Memory B cell (primary cell): ENCODE results near the gene SCFD2.

ENCODE experiments used
- ATAC-seq: fragments of 150-1000 bp; cut with Tn5 transposase; 2 replicates; pipeline ENCODE4 v1.10.0; 2021; ENCODE audit warnings: low read depth, mild to moderate bottlenecking, moderate library complexity
- DNase-seq, 2 donors: peaks; one replicate each; pipeline ENCODE4 v3.0.0; 2022; ENCODE audit warnings: low spot score in 2 of 2
- H3K27ac Mint-ChIP-seq: one replicate; pipeline ENCODE4 v1.8.0; 2022; ENCODE audit warnings: mild to moderate bottlenecking, moderate library complexity, mixed read lengths
- H3K27me3 Mint-ChIP-seq: one replicate; pipeline ENCODE4 v1.8.0; 2022; ENCODE audit warnings: mixed read lengths
- H3K36me3 Mint-ChIP-seq: one replicate; pipeline ENCODE4 v1.8.0; 2022; ENCODE audit warnings: mild to moderate bottlenecking, mixed read lengths
- H3K4me1 Mint-ChIP-seq: one replicate; pipeline ENCODE4 v1.8.0; 2022; ENCODE audit warnings: mixed read lengths
- H3K4me3 Mint-ChIP-seq: one replicate; pipeline ENCODE4 v1.8.0; 2022; ENCODE audit warnings: mild to moderate bottlenecking, moderate library complexity, mixed read lengths
- H3K9me3 Mint-ChIP-seq: one replicate; pipeline ENCODE4 v1.8.0; 2022; ENCODE audit warnings: mixed read lengths

Gene SCFD2

GRCh38 chr4:53023677-53024299, 342.1 kb downstream of the SCFD2 start:
- ATAC-seq, result no peak
- DNase-seq, result no peak
- no peaks in the 10 kb centered on the region for H3K9me3 Mint-ChIP-seq
- no peaks in the 10 kb centered on the region for H3K27me3 Mint-ChIP-seq
- H3K4me1 Mint-ChIP-seq, result peaks cover 8% of the 10 kb centered on the region
- H3K4me3 Mint-ChIP-seq, result no peak overlapping the region
- no peak overlapping the region for H3K27ac Mint-ChIP-seq
- H3K36me3 Mint-ChIP-seq, result peaks cover 12% of the 10 kb centered on the region

GRCh38 chr4:53022513-53023100, 343.3 kb downstream of the SCFD2 start:
- Mint-ChIP-seq H3K4me3 (no peak overlapping the region), H3K27me3 (no peaks in the 10 kb centered on the region), H3K27ac (no peak overlapping the region), H3K9me3 (no peaks in the 10 kb centered on the region), H3K4me1 (peaks cover 8% of the 10 kb centered on the region), H3K36me3 (peaks cover 10% of the 10 kb centered on the region)
- no peak for ATAC-seq
- no peak for DNase-seq

GRCh38 chr4:53021754-53022512, 343.9 kb downstream of the SCFD2 start:
- Mint-ChIP-seq H3K4me3 (no peak overlapping the region), H3K4me1 (peaks cover 6% of the 10 kb centered on the region), H3K36me3 (peaks cover 6% of the 10 kb centered on the region), H3K9me3 (no peaks in the 10 kb centered on the region), H3K27me3 (no peaks in the 10 kb centered on the region), H3K27ac (no peak overlapping the region)
- ATAC-seq (no peak), DNase-seq (no peak)

GRCh38 chr4:53019485-53020382, 346.1 kb downstream of the SCFD2 start:
- H3K36me3 Mint-ChIP-seq, result peaks cover 6% of the 10 kb centered on the region
- ATAC-seq, result no peak
- no peaks in the 10 kb centered on the region for H3K27me3 Mint-ChIP-seq
- no peaks in the 10 kb centered on the region for H3K9me3 Mint-ChIP-seq
- no peak overlapping the region for H3K27ac Mint-ChIP-seq
- H3K4me1 Mint-ChIP-seq, result peaks cover 5% of the 10 kb centered on the region
- no peak overlapping the region for H3K4me3 Mint-ChIP-seq
- no peak for DNase-seq

- DNase-seq (no peak), ATAC-seq (no peak)
- peaks cover 8% of the 10 kb centered on the region for H3K36me3 Mint-ChIP-seq
- peaks cover 5% of the 10 kb centered on the region for H3K4me1 Mint-ChIP-seq
- H3K27me3 Mint-ChIP-seq, result no peaks in the 10 kb centered on the region
- H3K4me3 Mint-ChIP-seq, result no peak overlapping the region
- no peaks in the 10 kb centered on the region for H3K9me3 Mint-ChIP-seq
- H3K27ac Mint-ChIP-seq, result no peak overlapping the region
Observed at GRCh38 chr4:53018471-53018870, 347.4 kb downstream of the SCFD2 start.

GRCh38 chr4:53016099-53016820, 349.6 kb downstream of the SCFD2 start:
- DNase-seq (no peak), ATAC-seq (no peak)
- Mint-ChIP-seq H3K4me3 (no peak overlapping the region), H3K4me1 (peaks cover 10% of the 10 kb centered on the region), H3K27ac (no peak overlapping the region), H3K27me3 (no peaks in the 10 kb centered on the region), H3K9me3 (no peaks in the 10 kb centered on the region), H3K36me3 (peaks cover 12% of the 10 kb centered on the region)

- Mint-ChIP-seq H3K27me3 (no peaks in the 10 kb centered on the region), H3K27ac (no peak overlapping the region), H3K4me1 (peaks cover 10% of the 10 kb centered on the region), H3K36me3 (peaks cover 12% of the 10 kb centered on the region), H3K4me3 (no peak overlapping the region), H3K9me3 (no peaks in the 10 kb centered on the region)
- no peak for DNase-seq
- ATAC-seq, result no peak
Observed at GRCh38 chr4:53015681-53016080, 350.2 kb downstream of the SCFD2 start.

- H3K36me3 Mint-ChIP-seq, result peaks cover 9% of the 10 kb centered on the region
- no peaks in the 10 kb centered on the region for H3K9me3 Mint-ChIP-seq
- no peak overlapping the region for H3K4me3 Mint-ChIP-seq
- DNase-seq (no peak), ATAC-seq (no peak)
- H3K4me1 Mint-ChIP-seq, result peaks cover 8% of the 10 kb centered on the region
- no peaks in the 10 kb centered on the region for H3K27me3 Mint-ChIP-seq
- no peak overlapping the region for H3K27ac Mint-ChIP-seq
Observed at GRCh38 chr4:53014881-53015280, 351.0 kb downstream of the SCFD2 start.

GRCh38 chr4:53013873-53014775, 351.7 kb downstream of the SCFD2 start:
- DNase-seq (no peak), ATAC-seq (no peak)
- Mint-ChIP-seq H3K4me3 (no peak overlapping the region), H3K36me3 (peaks cover 11% of the 10 kb centered on the region), H3K27ac (no peak overlapping the region), H3K9me3 (no peaks in the 10 kb centered on the region), H3K27me3 (no peaks in the 10 kb centered on the region), H3K4me1 (peaks cover 10% of the 10 kb centered on the region)

- peaks cover 10% of the 10 kb centered on the region for H3K4me1 Mint-ChIP-seq
- H3K9me3 Mint-ChIP-seq, result no peaks in the 10 kb centered on the region
- H3K27ac Mint-ChIP-seq, result peak overlapping the region; percentile 69
- H3K27me3 Mint-ChIP-seq, result no peaks in the 10 kb centered on the region
- no peak overlapping the region for H3K4me3 Mint-ChIP-seq
- H3K36me3 Mint-ChIP-seq, result peaks cover 12% of the 10 kb centered on the region
- ATAC-seq, result no peak
- DNase-seq, result no peak
Observed at GRCh38 chr4:53012738-53013137, 353.1 kb downstream of the SCFD2 start.

- Mint-ChIP-seq H3K27me3 (no peaks in the 10 kb centered on the region), H3K9me3 (peaks cover 2% of the 10 kb centered on the region), H3K4me3 (no peak overlapping the region), H3K36me3 (peaks cover 19% of the 10 kb centered on the region), H3K4me1 (peaks cover 10% of the 10 kb centered on the region), H3K27ac (no peak overlapping the region)
- ATAC-seq (no peak), DNase-seq (no peak)
Observed at GRCh38 chr4:53011259-53011905, 354.5 kb downstream of the SCFD2 start.

- Mint-ChIP-seq H3K9me3 (peaks cover 2% of the 10 kb centered on the region), H3K27ac (no peak overlapping the region), H3K36me3 (peaks cover 19% of the 10 kb centered on the region), H3K4me3 (no peak overlapping the region), H3K4me1 (peaks cover 15% of the 10 kb centered on the region), H3K27me3 (no peaks in the 10 kb centered on the region)
- DNase-seq, result no peak
- no peak for ATAC-seq
Observed at GRCh38 chr4:53010318-53010717, 355.5 kb downstream of the SCFD2 start.
